Measurements from ENCODE around the gene ZDHHC1. TPM values are rescaled to one million over a fixed set of nuclear protein-coding genes. Genes with fewer than 3 reads are reported as not detected.

The ZDHHC1 gene, protein sequence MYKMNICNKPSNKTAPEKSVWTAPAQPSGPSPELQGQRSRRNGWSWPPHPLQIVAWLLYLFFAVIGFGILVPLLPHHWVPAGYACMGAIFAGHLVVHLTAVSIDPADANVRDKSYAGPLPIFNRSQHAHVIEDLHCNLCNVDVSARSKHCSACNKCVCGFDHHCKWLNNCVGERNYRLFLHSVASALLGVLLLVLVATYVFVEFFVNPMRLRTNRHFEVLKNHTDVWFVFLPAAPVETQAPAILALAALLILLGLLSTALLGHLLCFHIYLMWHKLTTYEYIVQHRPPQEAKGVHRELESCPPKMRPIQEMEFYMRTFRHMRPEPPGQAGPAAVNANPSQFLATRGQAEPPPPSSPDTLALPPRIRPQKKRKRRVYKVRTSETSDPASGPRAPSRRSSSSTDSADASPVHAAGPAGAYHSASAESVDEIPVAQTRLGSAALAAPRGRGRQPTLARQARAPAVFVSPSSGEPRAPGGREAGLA
- 6.2 and 7.4 TPM in 2 replicates for total RNA-seq

GRCh38 chr16:67415872-67416793, at the start of gene ZDHHC1:
ZDHHC1 (minus strand) TSS chr16:67416477; CDS start chr16:67407775, 8,702 bp downstream.

GRCh38 chr16:67430977-67431774, 14.9 kb upstream of the ZDHHC1 start, which contains the start of gene HSD11B2:
HSD11B2 (plus strand) TSS chr16:67431121; CDS start chr16:67431249, 128 bp downstream.

DNA sequence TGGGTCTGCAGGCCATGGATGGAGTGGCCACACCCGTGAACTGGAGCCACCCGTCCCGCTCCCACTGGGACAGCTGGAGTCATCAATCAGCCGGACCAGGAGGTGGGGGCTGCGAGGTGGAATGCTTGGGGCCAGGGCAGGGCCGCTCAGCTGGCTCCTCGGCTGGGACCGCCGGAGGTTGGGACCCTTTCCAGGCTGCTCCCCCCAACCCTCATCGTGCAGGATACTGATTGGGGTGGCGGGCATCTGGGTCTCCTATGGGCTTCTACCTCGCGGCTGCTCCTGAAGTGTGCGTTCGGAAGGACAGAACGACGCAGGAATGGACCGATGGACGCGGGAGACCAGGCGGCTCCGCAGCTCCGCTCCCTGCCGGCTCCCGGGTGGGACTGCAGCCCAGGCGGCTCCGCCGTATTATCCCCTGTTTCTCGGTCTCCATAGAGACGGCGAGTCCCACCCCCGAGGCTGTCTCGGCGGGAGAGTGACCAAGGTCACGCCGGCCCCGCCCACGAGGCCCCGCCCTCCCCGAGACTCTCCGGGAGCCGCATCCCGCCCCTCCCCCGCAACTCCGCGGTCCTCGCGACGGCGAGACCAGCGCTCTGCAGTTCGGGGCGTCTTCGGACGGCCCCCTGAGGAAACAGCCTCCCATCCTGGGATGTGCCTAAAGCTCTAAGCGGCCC, 23.0 kb downstream of the ZDHHC1 start, which contains the start of gene TPPP3:
Gene TPPP3 (minus strand): TSS at position 388 of the 677 bp plus-strand sequence. CDS start 2,387 bp downstream, outside the sequence.

Other genes starting within 250 kb of the ZDHHC1 start
- gene NOL3, start 245.9 kb downstream of the ZDHHC1 start, total RNA-seq = 10.4 and 14.6 TPM in 2 replicates
- 14.9 and 19.3 TPM in 2 replicates for gene MATCAP1, start 232.5 kb downstream of the ZDHHC1 start, total RNA-seq
- gene EXOC3L1, start 226.3 kb downstream of the ZDHHC1 start, total RNA-seq = 0.11 and 0.12 TPM in 2 replicates
- 61.1 and 79.1 TPM in 2 replicates for gene E2F4, start 224.3 kb downstream of the ZDHHC1 start, total RNA-seq
- 0.55 and 0.62 TPM in 2 replicates for gene ELMO3, start 217.3 kb downstream of the ZDHHC1 start, total RNA-seq
- 37.6 and 43.3 TPM in 2 replicates for gene TMEM208, start 189.3 kb downstream of the ZDHHC1 start, total RNA-seq
- 14.1 and 18.8 TPM in 2 replicates for gene FHOD1, start 169.0 kb downstream of the ZDHHC1 start, total RNA-seq
- 1.4 and 2.9 TPM in 2 replicates for gene SLC9A5, start 167.5 kb downstream of the ZDHHC1 start, total RNA-seq
- gene PLEKHG4, start 136.9 kb downstream of the ZDHHC1 start, total RNA-seq = 21.5 and 25.0 TPM in 2 replicates
- gene KCTD19, start 89.7 kb downstream of the ZDHHC1 start, total RNA-seq = under 0.01 and 0.12 TPM in 2 replicates
- gene LRRC36, start 89.7 kb downstream of the ZDHHC1 start, total RNA-seq = 0.22 and 1.00 TPM in 2 replicates
- 0.62 and 0.77 TPM in 2 replicates for gene TPPP3, start 23.0 kb downstream of the ZDHHC1 start, total RNA-seq
- gene HSD11B2, start 14.6 kb upstream of the ZDHHC1 start, total RNA-seq = 0.37 TPM in 1 of 2 replicates, not detected in the other
- 107 and 119 TPM in 2 replicates for gene ATP6V0D1, start 64.7 kb upstream of the ZDHHC1 start, total RNA-seq
- gene AGRP, start 67.1 kb upstream of the ZDHHC1 start, total RNA-seq = not detected in 2 replicates
- gene RIPOR1, start 112.4 kb upstream of the ZDHHC1 start, total RNA-seq = 38.7 and 39.7 TPM in 2 replicates
- 20.5 and 26.3 TPM in 2 replicates for gene CTCF, start 146.0 kb upstream of the ZDHHC1 start, total RNA-seq
- 0.22 and 1.1 TPM in 2 replicates for gene CARMIL2, start 228.7 kb upstream of the ZDHHC1 start, total RNA-seq
- 13.0 and 19.8 TPM in 2 replicates for gene ACD, start 243.8 kb upstream of the ZDHHC1 start, total RNA-seq
- gene PARD6A, start 244.5 kb upstream of the ZDHHC1 start, total RNA-seq = 2.2 and 4.0 TPM in 2 replicates

Measured in uterine smooth muscle cell (primary cell).